SK-N-MC (cell line): ENCODE results near the gene PTAFR.

Experiments
- DNase-seq: peaks from one replicate; pipeline ENCODE4 v3.0.0-alpha.2; 2011; ENCODE audit warnings: low read depth, low spot score
- H3K27ac ChIP-seq: fragments of 200-600 bp; sonication (generic); 2 replicates; pipeline ENCODE4 v1.5.1; 2016; ENCODE audit warnings: mixed run types
- H3K36me3 ChIP-seq: fragments of 200-600 bp; sonication (generic); 2 replicates; pipeline ENCODE4 v1.6.1; 2017; ENCODE audit warnings: antibody characterized with exemption, low read length, mixed read lengths; ENCODE audit not compliant: insufficient read depth
- H3K4me3 ChIP-seq: fragments of 200-600 bp; sonication (generic); 2 replicates; pipeline ENCODE4 v1.5.1; 2016
- H3K9ac ChIP-seq: fragments of 200-600 bp; sonication (generic); 2 replicates; pipeline ENCODE4 v1.8.0; 2017; ENCODE audit warnings: mixed run types, mixed read lengths; ENCODE audit not compliant: insufficient read length
- H3K9me3 ChIP-seq: fragments of 200-600 bp; sonication (generic); 2 replicates; pipeline ENCODE4 v1.6.1; 2017; ENCODE audit warnings: low read depth, mild to moderate bottlenecking, antibody characterized with exemption, low read length, moderate library complexity, mixed read lengths
- EZH2 ChIP-seq: fragments of 200-600 bp; sonication (generic); IDR thresholded peaks from one replicate; pipeline ENCODE4 v1.6.1; 2017; ENCODE audit warnings: antibody characterized with exemption
- FOXP2 ChIP-seq: optimal IDR thresholded peaks from 2 replicates; pipeline ENCODE3; 2011; ENCODE audit warnings: mild to moderate bottlenecking, moderate library complexity; ENCODE audit not compliant: insufficient read depth; ENCODE audit errors: extremely low read length, control extremely low read depth
- POLR2AphosphoS5 ChIP-seq: IDR thresholded peaks from 2 replicates; pipeline ENCODE4 v1.6.1; 2012; ENCODE audit warnings: mild to moderate bottlenecking, low read depth, low read length, borderline replicate concordance

PTAFR gene

GRCh38 chr1:28132171-28133167 lies 44.0 kb downstream of the PTAFR start:
- Histone ChIP-seq H3K9ac (no peak overlapping the region), H3K4me3 (no peak overlapping the region), H3K27ac (no peak overlapping the region), H3K36me3 (no peaks in the 10 kb centered on the region), H3K9me3 (no peaks in the 10 kb centered on the region)
- TF ChIP-seq POLR2AphosphoS5, result no peak
- no peak for TF ChIP-seq EZH2
- no peak for TF ChIP-seq FOXP2
- DNase-seq, result no peak

- Histone ChIP-seq H3K9ac (no peak overlapping the region), H3K4me3 (no peak overlapping the region), H3K9me3 (no peaks in the 10 kb centered on the region), H3K36me3 (no peaks in the 10 kb centered on the region), H3K27ac (no peak overlapping the region)
- TF ChIP-seq POLR2AphosphoS5 (no peak), EZH2 (no peak)
- no peak for DNase-seq
These were observed 45.6 kb downstream of the PTAFR start for GRCh38 chr1:28130901-28131300.

GRCh38 chr1:28129150-28129549 lies 47.3 kb downstream of the PTAFR start:
- Histone ChIP-seq H3K4me3 (no peak overlapping the region), H3K36me3 (no peaks in the 10 kb centered on the region), H3K9ac (no peak overlapping the region), H3K9me3 (no peaks in the 10 kb centered on the region), H3K27ac (no peak overlapping the region)
- no peak for DNase-seq
- TF ChIP-seq EZH2 (no peak), FOXP2 (no peak), POLR2AphosphoS5 (no peak)

- no peak overlapping the region for H3K9ac ChIP-seq
- no peak overlapping the region for H3K4me3 ChIP-seq
- DNase-seq, result no peak
- H3K36me3 ChIP-seq, result no peaks in the 10 kb centered on the region
- no peak overlapping the region for H3K27ac ChIP-seq
- TF ChIP-seq EZH2 (no peak), POLR2AphosphoS5 (no peak), FOXP2 (no peak)
- no peaks in the 10 kb centered on the region for H3K9me3 ChIP-seq
These were observed 48.8 kb downstream of the PTAFR start for GRCh38 chr1:28127617-28128257.

- Histone ChIP-seq H3K9ac (no peak overlapping the region), H3K27ac (no peak overlapping the region), H3K4me3 (no peak overlapping the region), H3K36me3 (no peaks in the 10 kb centered on the region), H3K9me3 (no peaks in the 10 kb centered on the region)
- TF ChIP-seq FOXP2 (no peak), EZH2 (no peak), POLR2AphosphoS5 (no peak)
- DNase-seq, result no peak
These were observed 49.6 kb downstream of the PTAFR start for GRCh38 chr1:28126783-28127490.

- H3K9me3 ChIP-seq, result no peaks in the 10 kb centered on the region
- no peak for DNase-seq
- H3K9ac ChIP-seq, result no peak overlapping the region
- no peak overlapping the region for H3K4me3 ChIP-seq
- H3K27ac ChIP-seq, result no peak overlapping the region
- TF ChIP-seq EZH2 (no peak), FOXP2 (no peak), POLR2AphosphoS5 (no peak)
- H3K36me3 ChIP-seq, result no peaks in the 10 kb centered on the region
These were observed 50.3 kb downstream of the PTAFR start for GRCh38 chr1:28126212-28126611.

GRCh38 chr1:28123461-28123961 lies 53.0 kb downstream of the PTAFR start:
- no peak overlapping the region for H3K27ac ChIP-seq

GRCh38 chr1:28122183-28122582 lies 54.3 kb downstream of the PTAFR start:
- Histone ChIP-seq H3K9me3 (no peaks in the 10 kb centered on the region), H3K36me3 (no peaks in the 10 kb centered on the region), H3K4me3 (no peak overlapping the region), H3K9ac (no peak overlapping the region), H3K27ac (no peak overlapping the region)
- TF ChIP-seq EZH2 (no peak), POLR2AphosphoS5 (no peak), FOXP2 (no peak)
- DNase-seq, result no peak

More at GRCh38 chr1:28123461-28123961, 53.0 kb downstream of the PTAFR start:
- DNase-seq, result no peak
- Histone ChIP-seq H3K9me3 (no peaks in the 10 kb centered on the region), H3K9ac (no peak overlapping the region), H3K4me3 (no peak overlapping the region), H3K36me3 (no peaks in the 10 kb centered on the region)
- no peak for TF ChIP-seq EZH2
- no peak for TF ChIP-seq FOXP2
- TF ChIP-seq POLR2AphosphoS5, result no peak
